ENCODE measurements around the gene NNAT. TPM values are rescaled to one million over a fixed set of nuclear protein-coding genes. Genes with fewer than 3 reads are reported as not detected.

The NNAT gene
- total RNA-seq, 2 donors from 2014 or later, result 0.78 to 2.6 TPM

GRCh38 chr20:37490663-37491350 is 30.2 kb upstream of the NNAT start:
- no peak for DNase-seq (ENCODE audit: low spot score)
- no peaks in the 10 kb centered on the region for H3K36me3 ChIP-seq
- no peak for TF ChIP-seq CTCF (IDR thresholded peaks at IDR 0.05)
- H3K27ac ChIP-seq, result no peak overlapping the region
- no peaks in the 10 kb centered on the region for H3K9me3 ChIP-seq
- H3K4me1 ChIP-seq, result no peaks in the 10 kb centered on the region
- H3K27me3 ChIP-seq, result no peaks in the 10 kb centered on the region
- no peak overlapping the region for H3K4me3 ChIP-seq

DNA sequence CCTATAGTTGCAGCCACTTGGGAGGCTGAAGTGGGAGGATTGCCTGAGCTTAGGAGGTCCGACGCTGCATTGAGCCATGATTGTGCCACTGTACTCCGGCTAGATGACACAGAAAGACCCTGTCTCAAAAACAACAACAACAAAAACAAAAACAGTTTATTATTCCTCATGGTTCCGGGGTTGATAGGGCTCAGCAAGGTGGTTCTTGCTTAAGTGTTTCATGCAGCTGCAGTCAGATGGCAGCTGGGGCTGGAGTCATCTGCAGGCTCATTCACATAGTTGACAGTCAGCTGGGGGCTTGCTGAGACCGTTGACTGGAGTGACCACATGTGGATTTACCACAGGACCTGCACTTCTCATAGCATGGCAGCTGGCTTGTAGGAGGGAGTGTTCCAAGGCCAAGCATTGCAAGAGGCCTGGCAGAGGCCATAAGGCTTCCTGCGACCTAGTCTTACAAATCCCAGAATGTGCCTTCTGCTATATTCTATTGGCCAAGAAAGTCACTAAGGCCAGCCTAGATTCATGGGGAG is 28.9 kb upstream of the NNAT start:
- Histone ChIP-seq H3K4me1 (no peaks in the 10 kb centered on the region), H3K27ac (no peak overlapping the region), H3K9me3 (no peaks in the 10 kb centered on the region), H3K4me3 (no peak overlapping the region), H3K36me3 (no peaks in the 10 kb centered on the region), H3K27me3 (no peaks in the 10 kb centered on the region)
- no peak for DNase-seq (ENCODE audit: low spot score)
- no peak for TF ChIP-seq CTCF (IDR thresholded peaks at IDR 0.05)

GRCh38 chr20:37492945-37493344 is 28.1 kb upstream of the NNAT start:
- no peaks in the 10 kb centered on the region for H3K9me3 ChIP-seq
- no peaks in the 10 kb centered on the region for H3K4me1 ChIP-seq
- no peak overlapping the region for H3K4me3 ChIP-seq
- no peak overlapping the region for H3K27ac ChIP-seq
- H3K27me3 ChIP-seq, result no peaks in the 10 kb centered on the region
- no peaks in the 10 kb centered on the region for H3K36me3 ChIP-seq
- DNase-seq (ENCODE audit: low spot score), result no peak
- TF ChIP-seq CTCF (IDR thresholded peaks at IDR 0.05), result no peak

GRCh38 chr20:37494301-37494700 is 26.7 kb upstream of the NNAT start:
- no peaks in the 10 kb centered on the region for H3K4me1 ChIP-seq
- no peak for TF ChIP-seq CTCF (IDR thresholded peaks at IDR 0.05)
- no peak for DNase-seq (ENCODE audit: low spot score)
- H3K36me3 ChIP-seq, result no peaks in the 10 kb centered on the region
- H3K9me3 ChIP-seq, result no peaks in the 10 kb centered on the region
- no peak overlapping the region for H3K27ac ChIP-seq
- H3K4me3 ChIP-seq, result no peak overlapping the region
- no peaks in the 10 kb centered on the region for H3K27me3 ChIP-seq

- Histone ChIP-seq H3K4me1 (no peaks in the 10 kb centered on the region), H3K36me3 (no peaks in the 10 kb centered on the region), H3K9me3 (no peaks in the 10 kb centered on the region), H3K27me3 (no peaks in the 10 kb centered on the region), H3K27ac (no peak overlapping the region), H3K4me3 (no peak overlapping the region)
- DNase-seq (ENCODE audit: low spot score), result no peak
- TF ChIP-seq CTCF (IDR thresholded peaks at IDR 0.05), result no peak
These were observed 26.3 kb upstream of the NNAT start for GRCh38 chr20:37494796-37495195.

Data from right atrium auricular region (tissue), 2 donors.